ENCODE data around the gene GRM1.

Gene GRM1

GRCh38 chr6:146028851-146029572 is at the start of gene GRM1:
TSS of gene GRM1 (plus strand) at chr6:146029062. CDS start at chr6:146029518, 456 bp downstream.
- no peak for DNase-seq (ENCODE audit: extremely low read depth in 1 of 2, low read depth in 1 of 2)

GRCh38 chr6:146009338-146009737 is 19.5 kb upstream of the GRM1 start:
- DNase-seq (ENCODE audit: extremely low read depth in 1 of 2, low read depth in 1 of 2), result no peak

- DNase-seq (ENCODE audit: extremely low read depth in 1 of 2, low read depth in 1 of 2), result no peak
Observed at GRCh38 chr6:146014233-146014632, 14.6 kb upstream of the GRM1 start.

GRCh38 chr6:146017672-146018071 is 11.2 kb upstream of the GRM1 start:
- DNase-seq (ENCODE audit: extremely low read depth in 1 of 2, low read depth in 1 of 2), result no peak

GRCh38 chr6:146026873-146027272 is 2.0 kb upstream of the GRM1 start:
- no peak for DNase-seq (ENCODE audit: extremely low read depth in 1 of 2, low read depth in 1 of 2)

GRCh38 chr6:146027586-146028251 is 1.1 kb upstream of the GRM1 start:
- DNase-seq (ENCODE audit: extremely low read depth in 1 of 2, low read depth in 1 of 2), result no peak

- peak in 1 of 2 donors; percentile 11 for DNase-seq (ENCODE audit: extremely low read depth in 1 of 2, low read depth in 1 of 2)
Observed at GRCh38 chr6:146028252-146028795, 538 bp upstream of the GRM1 start.

- no peak for DNase-seq (ENCODE audit: extremely low read depth in 1 of 2, low read depth in 1 of 2)
Observed at GRCh38 chr6:146029573-146030184, 817 bp downstream of the GRM1 start.

- no peak for DNase-seq (ENCODE audit: extremely low read depth in 1 of 2, low read depth in 1 of 2)
Observed at GRCh38 chr6:146032387-146032786, 3.5 kb downstream of the GRM1 start.

- no peak for DNase-seq (ENCODE audit: extremely low read depth in 1 of 2, low read depth in 1 of 2)
Observed at GRCh38 chr6:146040360-146040759, 11.5 kb downstream of the GRM1 start.

- DNase-seq (ENCODE audit: extremely low read depth in 1 of 2, low read depth in 1 of 2), result no peak
Observed at GRCh38 chr6:146041282-146041681, 12.4 kb downstream of the GRM1 start.

GRCh38 chr6:146047371-146047770 is 18.5 kb downstream of the GRM1 start:
- no peak for DNase-seq (ENCODE audit: extremely low read depth in 1 of 2, low read depth in 1 of 2)

GRCh38 chr6:146050168-146050567 is 21.3 kb downstream of the GRM1 start:
- DNase-seq (ENCODE audit: extremely low read depth in 1 of 2, low read depth in 1 of 2), result no peak

- DNase-seq (ENCODE audit: extremely low read depth in 1 of 2, low read depth in 1 of 2), result no peak
Observed at GRCh38 chr6:146056506-146056905, 27.6 kb downstream of the GRM1 start.

- no peak for DNase-seq (ENCODE audit: extremely low read depth in 1 of 2, low read depth in 1 of 2)
Observed at GRCh38 chr6:146065690-146066089, 36.8 kb downstream of the GRM1 start.

GRCh38 chr6:146066506-146066905 is 37.6 kb downstream of the GRM1 start:
- DNase-seq (ENCODE audit: extremely low read depth in 1 of 2, low read depth in 1 of 2), result no peak

GRCh38 chr6:146071781-146072180 is 42.9 kb downstream of the GRM1 start:
- no peak for DNase-seq (ENCODE audit: extremely low read depth in 1 of 2, low read depth in 1 of 2)

GRCh38 chr6:146077992-146078391 is 49.1 kb downstream of the GRM1 start:
- DNase-seq (ENCODE audit: extremely low read depth in 1 of 2, low read depth in 1 of 2), result no peak

- DNase-seq (ENCODE audit: extremely low read depth in 1 of 2, low read depth in 1 of 2), result no peak
Observed at GRCh38 chr6:146087386-146087785, 58.5 kb downstream of the GRM1 start.

- no peak for DNase-seq (ENCODE audit: extremely low read depth in 1 of 2, low read depth in 1 of 2)
Observed at GRCh38 chr6:146090474-146090873, 61.6 kb downstream of the GRM1 start.

- DNase-seq (ENCODE audit: extremely low read depth in 1 of 2, low read depth in 1 of 2), result no peak
Observed at GRCh38 chr6:146092961-146093686, 64.3 kb downstream of the GRM1 start.

All from activated CD8-positive, alpha-beta memory T cell treated with anti-CD3 and anti-CD28 coated beads for 1 hour (primary cell).